GM12878 (cell line): ENCODE results near the gene PPP2R5C. TPM values are rescaled to one million over a fixed set of nuclear protein-coding genes. Genes with fewer than 3 reads are reported as not detected.

Source experiments
- ATAC-seq: fragments of 200-7000 bp; cut with Tn5 transposase; 3 replicates; pipeline ENCODE4 v1.9.1; 2020; ENCODE audit warnings: mild to moderate bottlenecking, moderate library complexity
- BruUV-seq: library from RNA; stranded (reverse); fragments of 400-500 nt; replicated peaks from 2 replicates; lab custom pipeline; 2021; lab: Mats Ljungman, UMichigan
- CTCF ChIA-PET: fragments of 300-600 bp; sonication (Branson Sonifier 250); formaldehyde crosslinking; extraction: SDS; loops from one replicate; lab custom pipeline; 2021; ENCODE audit warnings: inconsistent platforms; lab: Yijun Ruan, JAX
- POLR2A ChIA-PET: fragments of 350-600 bp; formaldehyde crosslinking; extraction: SDS; loops from one replicate; lab custom pipeline; 2021; ENCODE audit warnings: inconsistent platforms; lab: Charles Lee
- RAD21 ChIA-PET: fragments of 300-600 bp; sonication (Branson Sonifier 250); formaldehyde crosslinking; loops from one replicate; lab custom pipeline; 2023; ENCODE audit warnings: antibody characterized with exemption; ENCODE audit not compliant: unreplicated experiment; lab: Charles Lee
- SMC1A ChIA-PET: fragments of 300-600 bp; sonication (Branson Sonifier 250); formaldehyde crosslinking; loops from one replicate; lab custom pipeline; 2023; ENCODE audit not compliant: unreplicated experiment, uncharacterized antibody; lab: Charles Lee
- DNase-seq: peaks from one replicate; pipeline ENCODE4 v3.0.0-alpha.2; 2011; ENCODE audit warnings: low read depth, low spot score
- FAIRE-seq: peaks from 3 replicates; lab custom pipeline; 2011; peaks lifted over from hg19 to GRCh38; lab: Jason Lieb, UNC
- H2AFZ ChIP-seq: 2 replicates; pipeline ENCODE4 v1.6.0; 2011; ENCODE audit warnings: low read depth, low read length, control low read depth; ENCODE audit not compliant: control insufficient read depth
- H3K27ac ChIP-seq: 2 replicates; pipeline ENCODE4 v1.5.1; 2011; ENCODE audit warnings: control low read depth; ENCODE audit not compliant: control insufficient read depth, insufficient read depth
- H3K27me3 ChIP-seq, 2 experiments: replicated peaks in 1 of 2; 2 replicates each; pipeline versions ENCODE4 v1.6.0 to v1.6.1; 2011; ENCODE audit warnings: low read length in 1 of 2; ENCODE audit not compliant: control insufficient read depth in 2 of 2, insufficient read depth in 2 of 2
- H3K36me3 ChIP-seq, 2 experiments: 2 replicates each; pipeline ENCODE4 v1.5.1; 2011; ENCODE audit warnings: low read length in 1 of 2; ENCODE audit not compliant: control insufficient read depth in 2 of 2, insufficient read depth in 2 of 2
- H3K4me1 ChIP-seq: 2 replicates; pipeline ENCODE4 v1.6.1; 2011; ENCODE audit warnings: mild to moderate bottlenecking, low read length, moderate library complexity, mixed read lengths; ENCODE audit not compliant: control insufficient read depth, insufficient read depth
- H3K4me2 ChIP-seq: 2 replicates; pipeline ENCODE4 v1.6.0; 2011; ENCODE audit warnings: control low read depth; ENCODE audit not compliant: control insufficient read depth, insufficient read depth
- H3K4me3 ChIP-seq: fragments of 200-600 bp; sonication (generic); 2 replicates; pipeline ENCODE4 v1.5.1; 2016
- H3K79me2 ChIP-seq: 2 replicates; pipeline ENCODE4 v1.6.0; 2011; ENCODE audit warnings: low read length; ENCODE audit not compliant: control insufficient read depth, insufficient read depth
- H3K9ac ChIP-seq: 2 replicates; pipeline ENCODE4 v1.8.0; 2011; ENCODE audit warnings: low read length, control low read depth, mixed read lengths; ENCODE audit not compliant: control insufficient read depth, insufficient read depth
- H3K9me3 ChIP-seq: replicated peaks from 3 replicates; pipeline ENCODE4 v1.5.1; 2011; ENCODE audit warnings: mild to moderate bottlenecking, low read length; ENCODE audit not compliant: control insufficient read depth, insufficient read depth
- H4K20me1 ChIP-seq: 2 replicates; pipeline ENCODE4 v1.6.0; 2011; ENCODE audit not compliant: control insufficient read depth, insufficient read depth
- CTCF ChIP-seq, 3 experiments: IDR thresholded peaks in 2 of 3; conservative IDR thresholded peaks in 1 of 3; 2 replicates each; pipeline ENCODE4 v1.5.1; 2011; ENCODE audit warnings: low read depth in 3 of 3, low read length in 3 of 3, mild to moderate bottlenecking in 3 of 3, control low read depth in 2 of 3, moderate library complexity in 2 of 3, inconsistent platforms in 1 of 3, mixed read lengths in 1 of 3; ENCODE audit not compliant: control insufficient read depth in 2 of 3, insufficient read depth in 1 of 3; ENCODE audit errors: extremely low read depth in 1 of 3
- ESRRA ChIP-seq: IDR thresholded peaks from 2 replicates; pipeline ENCODE4 v1.6.1; 2012; ENCODE audit warnings: mild to moderate bottlenecking, low read length, improper control_type of control experiment
- HDGF ChIP-seq: fragments of 450-650 bp; IDR thresholded peaks from 2 replicates; pipeline ENCODE4 v1.6.1; 2016; ENCODE audit warnings: antibody characterized with exemption
- IRF4 ChIP-seq: IDR thresholded peaks from 2 replicates; pipeline ENCODE4 v1.6.1; 2011; ENCODE audit warnings: low read depth, low read length
- MYC ChIP-seq: IDR thresholded peaks from 2 replicates; pipeline ENCODE4 v1.6.1; 2011; ENCODE audit warnings: mild to moderate bottlenecking, low read length, moderate library complexity, inconsistent platforms; ENCODE audit not compliant: insufficient read depth, insufficient replicate concordance, insufficient read length, severe bottlenecking
- NFIC ChIP-seq: IDR thresholded peaks from 2 replicates; pipeline ENCODE4 v1.6.1; 2012; ENCODE audit warnings: low read depth, mild to moderate bottlenecking, inconsistent platforms, low read length, moderate library complexity
- NFXL1 ChIP-seq: fragments of 450-650 bp; IDR thresholded peaks from 2 replicates; pipeline ENCODE4 v1.6.1; 2017; ENCODE audit warnings: antibody characterized with exemption, mild to moderate bottlenecking, borderline replicate concordance
- NKRF ChIP-seq: fragments of 450-650 bp; conservative IDR thresholded peaks from 2 replicates; pipeline ENCODE4 v1.6.1; 2017; ENCODE audit warnings: mild to moderate bottlenecking, moderate library complexity
- PAX8 ChIP-seq: fragments of 450-650 bp; IDR thresholded peaks from 2 replicates; pipeline ENCODE4 v1.6.1; 2017; ENCODE audit warnings: mild to moderate bottlenecking, moderate library complexity
- PBX3 ChIP-seq: IDR thresholded peaks from 2 replicates; pipeline ENCODE4 v1.6.1; 2011; ENCODE audit warnings: mild to moderate bottlenecking, low read depth, low read length, moderate library complexity; ENCODE audit not compliant: insufficient replicate concordance
- SIN3A ChIP-seq: IDR thresholded peaks from 2 replicates; pipeline ENCODE4 v1.6.1; 2012; ENCODE audit warnings: low read depth, low read length, improper control_type of control experiment
- SREBF2 ChIP-seq: IDR thresholded peaks from 2 replicates; pipeline ENCODE4 v1.6.1; 2012; ENCODE audit warnings: mild to moderate bottlenecking, low read length
- STAT3 ChIP-seq: IDR thresholded peaks from 2 replicates; pipeline ENCODE4 v1.6.1; 2011; ENCODE audit warnings: low read depth, low read length, improper control_type of control experiment
- TARDBP ChIP-seq: IDR thresholded peaks from 2 replicates; pipeline ENCODE4 v1.6.1; 2016; ENCODE audit warnings: borderline replicate concordance
- TCF3 ChIP-seq: IDR thresholded peaks from 2 replicates; pipeline ENCODE4 v1.6.1; 2012; ENCODE audit warnings: low read depth, mild to moderate bottlenecking, low read length, borderline replicate concordance; ENCODE audit not compliant: insufficient read depth
- ZBTB33 ChIP-seq: fragments of 450-650 bp; IDR thresholded peaks from 2 replicates; pipeline ENCODE4 v1.6.1; 2017; ENCODE audit warnings: mild to moderate bottlenecking
- ZNF207 ChIP-seq: fragments of 450-650 bp; IDR thresholded peaks from 2 replicates; pipeline ENCODE4 v1.6.1; 2014; ENCODE audit warnings: antibody characterized with exemption, mild to moderate bottlenecking, borderline replicate concordance
- WGBS: methylation state at CpG from one replicate; pipeline ENCODE4 v1.1.6; 2016; ENCODE audit warnings: low lambda C conversion rate; ENCODE audit not compliant: insufficient replicate concordance, insufficient coverage; ENCODE audit errors: missing lambda C conversion rate; 5-methylcytosine and 5-hydroxymethylcytosine counted together
- in situ Hi-C: fragments of 300-500 bp; cut with MboI; formaldehyde crosslinking; loops from 9 replicates; pipeline ENCODE4 v1.14.3; 2018; ENCODE audit warnings: mixed read lengths
- intact Hi-C: fragments of 100-400 bp; cut with micrococcal nuclease; formaldehyde crosslinking; loops from one replicate; pipeline ENCODE4 v1.14.2; 2022; ENCODE audit not compliant: unreplicated experiment
- polyA plus RNA-seq, 11 experiments: library from polyadenylated mRNA; depleted of rRNA in 4 of 11; unstranded in 6 of 11; stranded (reverse) in 5 of 11; fragments of >200 nt; fragmentation: Nextera tagmentation in 4 of 11; fragmentation: Illumina TruSeq in 1 of 11; extraction: Ambion mirVana in 4 of 11; extraction: Trizol in 1 of 11; gene quantifications; 1 replicate in 1 of 11; 2 replicates in 10 of 11; pipeline versions ENCODE4 v1.2.1 to v1.2.3, GENCODE V29; 2011 to 2016; ENCODE audit warnings: inconsistent platforms in 2 of 11, missing spikeins in 2 of 11, low read depth in 1 of 11
- total RNA-seq, 4 experiments: library from RNA; depleted of rRNA in 3 of 4; stranded (reverse); fragments of >200 nt in 3 of 4; fragmentation: Illumina TruSeq in 1 of 4; extraction: Trizol in 1 of 4; gene quantifications; 2 replicates each; pipeline versions ENCODE4 v1.2.1 to v1.2.3, GENCODE V29; 2013 to 2021

The PPP2R5C gene
- total and polyA plus RNA-seq, 10 of the 15 experiments (the other 5 are each of a cell fraction or from before 2014, with no cell fraction given) = 106 to 199 (median 144) TPM

- TF ChIP-seq NKRF = no peak
- TF ChIP-seq STAT3 = no peak
- TF ChIP-seq IRF4 = no peak
- no peak for TF ChIP-seq ZNF207
- TF ChIP-seq, all 136 proteins: peak for 0
Observed at GRCh38 chr14:101929946-101930345, 168.4 kb downstream of the PPP2R5C start (continued).

- H3K27ac ChIP-seq = no peak overlapping the region
- H3K9me3 ChIP-seq = no peaks in the 10 kb centered on the region
- no peak for FAIRE-seq
- TF ChIP-seq MYC = no peak
- no peak for TF ChIP-seq ZBTB33
- TF ChIP-seq TARDBP = no peak
- no peak for TF ChIP-seq CTCF (IDR thresholded peaks at IDR 0.05 in 2 of 3, conservative IDR thresholded peaks at IDR 0.05 in 1 of 3; ENCODE audit: control insufficient read depth in 2 of 3, extremely low read depth in 1 of 3, insufficient read depth in 1 of 3, low read depth in 3 of 3, low read length in 3 of 3)
- TF ChIP-seq NFIC = no peak
- no peak for TF ChIP-seq PAX8
- no peak for TF ChIP-seq SREBF2
- TF ChIP-seq TCF3 = no peak
- TF ChIP-seq HDGF = no peak
- TF ChIP-seq SIN3A = no peak
- TF ChIP-seq PBX3 = no peak
- TF ChIP-seq ESRRA = no peak
- TF ChIP-seq NFXL1 = no peak
- 56% methylated on average over 6 of the region's 7 CpGs for WGBS
- RAD21 ChIA-PET = no interaction called here
- SMC1A ChIA-PET = interaction anchor here (1.6 kb wide), 1 partner anchor 15 kb away, joined by 4 read pairs; no protein-coding TSS in a partner anchor
- H3K4me3 ChIP-seq = no peak overlapping the region
- in situ Hi-C loops = no loop called here
- CTCF ChIA-PET = interaction anchor here (1.0 to 2.5 kb wide), 2 partner anchors 89 to 161 kb away, joined by 3 to 6 read pairs; no protein-coding TSS in a partner anchor
- BruUV-seq = no TSS peak
- no peak overlapping the region for H3K9ac ChIP-seq
- H4K20me1 ChIP-seq = no peaks in the 10 kb centered on the region
- no peak for DNase-seq
- POLR2A ChIA-PET = no interaction called here
- no peaks in the 10 kb centered on the region for H3K4me1 ChIP-seq
- H3K27me3 ChIP-seq = no peaks in the 10 kb centered on the region
- peaks cover 0 to 4% of the 10 kb centered on the region in 2 experiments; a peak in 1 of 4 replicates for H3K36me3 ChIP-seq
- intact Hi-C loops = no loop called here
- H3K4me2 ChIP-seq = no peak overlapping the region
- no peaks in the 10 kb centered on the region for H3K79me2 ChIP-seq
- no peak for ATAC-seq
- H2AFZ ChIP-seq = no peak overlapping the region
Observed at GRCh38 chr14:101932673-101933072, 171.2 kb downstream of the PPP2R5C start.
